CD4-positive, alpha-beta T cell (primary cell): ENCODE data around the gene FOSL1. TPM values are rescaled to one million over a fixed set of nuclear protein-coding genes. Genes with fewer than 3 reads are reported as not detected.
A peak's percentile ranks its signal among the peaks of the same experiment; 100 is the strongest.

Experiments used
- ATAC-seq: fragments of 200-7000 bp; cut with Tn5 transposase; one replicate; pipeline ENCODE4 v1.10.0; 2022; ENCODE audit warnings: mild to moderate bottlenecking; ENCODE audit not compliant: poor library complexity
- CTCF ChIA-PET: fragments of 350-600 bp; sonication (Branson Sonifier 250); formaldehyde crosslinking; loops from one replicate; lab custom pipeline; 2021; ENCODE audit warnings: antibody characterized with exemption, inconsistent platforms; lab: Charles Lee
- POLR2A ChIA-PET: fragments of 350-600 bp; sonication (Branson Sonifier 250); formaldehyde crosslinking; loops from one replicate; lab custom pipeline; 2021; ENCODE audit warnings: antibody characterized with exemption, inconsistent platforms; lab: Charles Lee
- DNase-seq, 14 experiments: peaks; one replicate each; pipeline ENCODE4 v3.0.0-alpha.2; 2013 to 2020; ENCODE audit warnings: mixed read lengths in 2 of 14
- H3K27ac ChIP-seq, 2 donors: one replicate each; pipeline versions ENCODE4 v1.5.1 to v1.7.0; 2013; ENCODE audit warnings: low read length in 2 of 2, low read depth in 1 of 2, mild to moderate bottlenecking in 1 of 2
- H3K27me3 ChIP-seq, 2 experiments: 1 replicate in 1 of 2; 2 replicates in 1 of 2; pipeline versions ENCODE4 v1.6.1 to v1.7.0; 2013; ENCODE audit warnings: low read length in 2 of 2, control low read depth in 1 of 2, mild to moderate bottlenecking in 1 of 2, moderate library complexity in 1 of 2; ENCODE audit not compliant: insufficient read depth in 2 of 2, control insufficient read depth in 1 of 2
- H3K36me3 ChIP-seq: one replicate; pipeline ENCODE4 v1.6.1; 2013; ENCODE audit warnings: low read length, control low read depth; ENCODE audit not compliant: insufficient read depth
- H3K4me1 ChIP-seq: one replicate; pipeline ENCODE4 v1.6.1; 2013; ENCODE audit warnings: low read length, control low read depth; ENCODE audit not compliant: insufficient read depth
- H3K4me3 ChIP-seq: one replicate; pipeline ENCODE4 v1.5.1; 2013; ENCODE audit warnings: mild to moderate bottlenecking, low read length, moderate library complexity
- H3K9me3 ChIP-seq, 2 experiments: 1 replicate in 1 of 2; 2 replicates in 1 of 2; pipeline versions ENCODE4 v1.6.1 to v1.7.0; 2013; ENCODE audit warnings: low read length in 2 of 2, mild to moderate bottlenecking in 2 of 2, control low read depth in 1 of 2, moderate library complexity in 1 of 2; ENCODE audit not compliant: control insufficient read depth in 1 of 2, insufficient read depth in 1 of 2
- H3K27ac Mint-ChIP-seq: one replicate; pipeline ENCODE4 v1.8.0; 2020; ENCODE audit warnings: mixed read lengths
- H3K27me3 Mint-ChIP-seq: one replicate; pipeline ENCODE4 v1.8.0; 2021; ENCODE audit warnings: mixed read lengths
- H3K36me3 Mint-ChIP-seq: one replicate; pipeline ENCODE4 v1.8.0; 2021; ENCODE audit warnings: low read depth, mixed read lengths
- H3K4me1 Mint-ChIP-seq: one replicate; pipeline ENCODE4 v1.8.0; 2021; ENCODE audit warnings: low read depth, mixed read lengths
- H3K4me3 Mint-ChIP-seq: one replicate; pipeline ENCODE4 v1.8.0; 2020; ENCODE audit warnings: mild to moderate bottlenecking, mixed read lengths
- H3K9me3 Mint-ChIP-seq: one replicate; pipeline ENCODE4 v1.8.0; 2020; ENCODE audit warnings: mixed read lengths
- CTCF ChIP-seq: fragments of 200-600 bp; IDR thresholded peaks from one replicate; pipeline ENCODE4 v1.8.0; 2022; ENCODE audit warnings: antibody characterized with exemption, mild to moderate bottlenecking
- intact Hi-C, 2 experiments: fragments of 100-400 bp; cut with DNase I in 1 of 2; cut with micrococcal nuclease in 1 of 2; formaldehyde crosslinking; loops; one replicate each; pipeline versions ENCODE4 v1.15.1 to v1.9.0; 2023 to 2025; cut with DNase I, micrococcal nuclease
- polyA plus RNA-seq, 2 donors: library from polyadenylated mRNA; unstranded; fragments of 120-200 nt; gene quantifications; one replicate each; pipeline ENCODE4 v1.2.1, GENCODE V29; 2013
- total RNA-seq, 174 experiments: library from RNA in 2 of 174; stranded (reverse) in 2 of 174; gene quantifications; one replicate each; pipeline ENCODE4 v1.2.3 and lab custom pipeline; 2021 to 2026

The FOSL1 gene
- total RNA-seq (1 to 10 TPM; 1.8 to 2.2 TPM), total RNA-seq (lab: John Stamatoyannopoulos, UW) (0 to 120 (median 1.9) reads per million in 172 experiments)
- 0.21 TPM for polyA plus RNA-seq (2013, experiment 1 of 2)
- 0.80 TPM for polyA plus RNA-seq (2013, experiment 2 of 2)

- H3K36me3 ChIP-seq: no peaks in the 10 kb centered on the region
- Mint-ChIP-seq H3K27ac (peak within 1 kb of the TSS; percentile 79), H3K9me3 (no peaks in the 10 kb centered on the region), H3K4me1 (peaks cover 5% of the 10 kb centered on the region), H3K4me3 (peak within 1 kb of the TSS; percentile 72), H3K36me3 (no peaks in the 10 kb centered on the region), H3K27me3 (peaks cover 18% of the 10 kb centered on the region)
- H3K4me3 ChIP-seq: peak within 1 kb of the TSS; percentile 43
- TF ChIP-seq CTCF: no peak
- DNase-seq (peak; percentile 81 to 98 (median 90)), ATAC-seq (peak; percentile 94)
- peaks cover 0 to 7% of the 10 kb centered on the region in 2 experiments for H3K9me3 ChIP-seq
- CTCF ChIA-PET: interaction anchor here (1.3 to 2.9 kb wide), 6 partner anchors 8 to 189 kb away, joined by 4 to 21 read pairs (median 10); partner anchors contain the start of genes CCDC85B, FIBP, KAT5 and MUS81
- no peak within 1 kb of the TSS for H3K27ac ChIP-seq
- intact Hi-C loops: loop anchor here (1.0 kb wide), 2 partner anchors 10 to 19 kb away; partner anchors contain the start of genes C11orf68 (in 2 of the 2), CCDC85B (in 2 of the 2) and DRAP1 (in 2 of the 2)
- POLR2A ChIA-PET: interaction anchor here (1.0 to 5.3 kb wide), 9 partner anchors 11 to 285 kb away, joined by 3 to 80 read pairs (median 4); partner anchors contain the start of genes C11orf68, CCDC85B, FIBP and PCNX3
- peaks cover 27% of the 10 kb centered on the region for H3K4me1 ChIP-seq
- peaks cover 9 to 12% of the 10 kb centered on the region in 2 experiments for H3K27me3 ChIP-seq
These were observed at the start of gene FOSL1 for GRCh38 chr11:65900125-65900898. FOSL1 (minus strand) TSS chr11:65900388; CDS start chr11:65900339, 49 bp downstream.

DNA sequence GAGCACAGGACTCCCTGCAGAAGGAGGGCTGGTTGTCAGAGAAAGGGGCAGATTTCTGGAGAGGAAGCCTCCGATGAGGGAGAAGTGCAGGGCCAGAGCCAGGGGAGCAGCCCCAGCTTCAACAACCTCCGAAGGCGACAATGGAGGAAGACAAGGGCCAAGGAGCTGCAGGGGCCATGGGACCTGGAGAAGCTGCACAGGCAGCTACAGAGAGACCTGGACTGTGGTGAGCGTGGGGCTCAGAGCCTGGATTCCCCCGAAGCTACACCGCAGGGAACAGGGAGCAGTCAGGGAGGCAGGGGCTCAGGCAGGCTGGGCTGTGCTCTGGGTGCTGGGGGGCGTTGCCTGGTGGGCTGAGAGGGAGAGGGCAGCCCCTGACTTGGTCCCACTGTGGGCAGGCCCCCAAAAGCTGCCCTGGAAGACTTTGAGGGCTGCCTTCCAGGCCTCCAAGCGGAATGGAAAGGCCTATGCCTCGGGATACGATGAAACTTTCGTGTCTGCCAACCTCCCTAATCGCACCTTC is 47.5 kb upstream of the FOSL1 start:
- ChIA-PET CTCF (no interaction called here), POLR2A (interaction anchor here (0.5 to 0.6 kb wide), 2 partner anchors 13 to 825 kb away, joined by 3 read pairs; no protein-coding TSS in a partner anchor)

More for the DNA sequence above, 47.5 kb upstream of the FOSL1 start:
- Mint-ChIP-seq H3K4me1 (no peaks in the 10 kb centered on the region), H3K4me3 (no peak overlapping the region), H3K27me3 (no peaks in the 10 kb centered on the region), H3K36me3 (no peaks in the 10 kb centered on the region), H3K27ac (no peak overlapping the region), H3K9me3 (no peaks in the 10 kb centered on the region)
- no peaks in the 10 kb centered on the region for H3K27me3 ChIP-seq
- no peak overlapping the region for H3K4me3 ChIP-seq
- H3K9me3 ChIP-seq: no peaks in the 10 kb centered on the region
- TF ChIP-seq CTCF: no peak
- peaks cover 2% of the 10 kb centered on the region for H3K4me1 ChIP-seq
- no peak for DNase-seq
- no peak for ATAC-seq
- H3K27ac ChIP-seq: no peak overlapping the region
- no peaks in the 10 kb centered on the region for H3K36me3 ChIP-seq
- intact Hi-C loops: no loop called here
